ENCODE measurements around the gene TARS2. TPM values are rescaled to one million over a fixed set of nuclear protein-coding genes. Genes with fewer than 3 reads are reported as not detected.
A peak's percentile ranks its signal among the peaks of the same experiment; 100 is the strongest.

TARS2 gene
- total and polyA plus RNA-seq, 2 of the 13 experiments (the other 11 are each of a cell fraction or from before 2014, with no cell fraction given) = 21.3 to 22.8 TPM

- TF ChIP-seq ARID4A (CRISPR knock-in tag; IDR thresholded peaks at IDR 0.05; ENCODE audit: borderline replicate concordance) (peak; percentile 32; the same call in 1 of the 2 replicates), SALL2 (CRISPR knock-in tag; IDR thresholded peaks at IDR 0.05) (no peak), ZNF569 (CRISPR knock-in tag; IDR thresholded peaks at IDR 0.05; ENCODE audit: borderline replicate concordance) (no peak), HHEX (CRISPR knock-in tag; IDR thresholded peaks at IDR 0.05) (0 out of 2 replicates have a peak, but pooled peaks have one; percentile 10), FOXA3 (CRISPR knock-in tag; IDR thresholded peaks at IDR 0.05) (peak; percentile 87), ZFP36L1 (CRISPR knock-in tag; IDR thresholded peaks at IDR 0.05) (no peak), ZFP36L2 (CRISPR knock-in tag; IDR thresholded peaks at IDR 0.05) (no peak), PRDM4 (CRISPR knock-in tag; IDR thresholded peaks at IDR 0.05; ENCODE audit: borderline replicate concordance) (no peak), PAXIP1 (CRISPR knock-in tag; conservative IDR thresholded peaks at IDR 0.05) (peak; percentile 92), CSRNP1 (CRISPR knock-in tag; IDR thresholded peaks at IDR 0.05) (no peak), PCBP1 (IDR thresholded peaks at IDR 0.05; ENCODE audit: borderline replicate concordance, low read depth, low read length) (no peak), SOX13 (IDR thresholded peaks at IDR 0.05) (0 out of 2 replicates have a peak, but pooled peaks have one; percentile 16), SOX13 (CRISPR knock-in tag; conservative IDR thresholded peaks at IDR 0.05 in 1 of 2, IDR thresholded peaks at IDR 0.05 in 1 of 2) (peak in 1 of 2 experiments; percentile 85; a peak in 2 of 4 replicates), ZNF780A (CRISPR knock-in tag; IDR thresholded peaks at IDR 0.05) (no peak)
Observed at GRCh38 chr1:150473659-150474058, 13.6 kb upstream of the TARS2 start (continued).
